Neural cell (in vitro differentiated cells): ENCODE data around the gene SYT11. TPM values are rescaled to one million over a fixed set of nuclear protein-coding genes. Genes with fewer than 3 reads are reported as not detected.

Experiments
- H2AFZ ChIP-seq: fragments of 200-600, 300-800 bp; sonication (generic), shearing (Covaris generic); 2 replicates; pipeline ENCODE4 v1.6.0; 2014; ENCODE audit warnings: low read depth, mild to moderate bottlenecking, antibody characterized with exemption, low read length, moderate library complexity
- H3F3A ChIP-seq: fragments of 200-600 bp; shearing (Covaris generic); 2 replicates; pipeline ENCODE4 v1.6.1; 2016; ENCODE audit warnings: mild to moderate bottlenecking, moderate library complexity, mixed read lengths, antibody characterized with exemption, low read length; ENCODE audit not compliant: insufficient read depth, poor library complexity, severe bottlenecking
- H3K27ac ChIP-seq: fragments of 200-600, 300-800 bp; sonication (generic), shearing (Covaris generic); 2 replicates; pipeline ENCODE4 v1.5.1; 2014; ENCODE audit warnings: mild to moderate bottlenecking, low read length, moderate library complexity
- H3K27me3 ChIP-seq: fragments of 300-800, 200-600 bp; sonication (generic), shearing (Covaris generic); 2 replicates; pipeline ENCODE4 v1.6.0; 2014; ENCODE audit warnings: mild to moderate bottlenecking, low read depth, low read length, moderate library complexity; ENCODE audit not compliant: insufficient read depth
- H3K36me3 ChIP-seq: fragments of 300-800, 200-600 bp; sonication (generic), shearing (Covaris generic); 2 replicates; pipeline ENCODE4 v1.5.1; 2014; ENCODE audit warnings: mild to moderate bottlenecking, antibody characterized with exemption, low read length, moderate library complexity; ENCODE audit not compliant: insufficient read depth
- H3K4me2 ChIP-seq: fragments of 300-800, 200-600 bp; sonication (generic), shearing (Covaris generic); 2 replicates; pipeline ENCODE4 v1.6.0; 2014; ENCODE audit warnings: mild to moderate bottlenecking, low read length
- H3K4me3 ChIP-seq: fragments of 300-800, 200-600 bp; sonication (generic), shearing (Covaris generic); 2 replicates; pipeline ENCODE4 v1.5.1; 2014; ENCODE audit warnings: mild to moderate bottlenecking, low read length, moderate library complexity
- H3K79me2 ChIP-seq: fragments of 200-600 bp; shearing (Covaris generic); replicated peaks from 2 replicates; pipeline ENCODE4 v1.6.0; 2014; ENCODE audit warnings: mild to moderate bottlenecking, low read length, moderate library complexity; ENCODE audit not compliant: insufficient read depth
- H3K9ac ChIP-seq: fragments of 300-800, 200-600 bp; sonication (generic), shearing (Covaris generic); 2 replicates; pipeline ENCODE4 v1.6.1; 2016; ENCODE audit warnings: mild to moderate bottlenecking, low read length, mixed read lengths
- H3K9me2 ChIP-seq: fragments of 200-600 bp; shearing (Covaris generic); 2 replicates; pipeline ENCODE4 v1.6.1; 2016; ENCODE audit warnings: mild to moderate bottlenecking, low read length, mixed read lengths; ENCODE audit not compliant: insufficient read depth
- H3K9me3 ChIP-seq: fragments of 200-600, 300-800 bp; sonication (generic), shearing (Covaris generic); 2 replicates; pipeline ENCODE4 v1.6.1; 2016; ENCODE audit warnings: mild to moderate bottlenecking, mixed run types, low read length, moderate library complexity, mixed read lengths
- H4K20me1 ChIP-seq: fragments of 200-600 bp; shearing (Covaris generic); 2 replicates; pipeline ENCODE4 v1.6.1; 2016; ENCODE audit warnings: mild to moderate bottlenecking, mixed run types; ENCODE audit not compliant: insufficient read depth
- CTCF ChIP-seq: fragments of 450-650 bp; IDR thresholded peaks from 2 replicates; pipeline ENCODE4 v1.5.1; 2014; ENCODE audit warnings: antibody characterized with exemption, mild to moderate bottlenecking, moderate library complexity; ENCODE audit not compliant: poor library complexity, severe bottlenecking
- EP300 ChIP-seq: fragments of 450-650 bp; conservative IDR thresholded peaks from 2 replicates; pipeline ENCODE4 v1.6.1; 2014; ENCODE audit warnings: antibody characterized with exemption, mild to moderate bottlenecking, moderate library complexity; ENCODE audit not compliant: poor library complexity, severe bottlenecking
- EZH2 ChIP-seq: fragments of 200-600, 300-800 bp; shearing (Covaris generic), sonication (generic); IDR thresholded peaks from 2 replicates; pipeline ENCODE4 v1.6.1; 2014; ENCODE audit warnings: antibody characterized with exemption, low read length, borderline replicate concordance, mild to moderate bottlenecking; ENCODE audit not compliant: insufficient read depth, poor library complexity, severe bottlenecking
- MXI1 ChIP-seq: fragments of 450-650 bp; conservative IDR thresholded peaks from 2 replicates; pipeline ENCODE4 v1.6.1; 2014; ENCODE audit warnings: antibody characterized with exemption, mild to moderate bottlenecking; ENCODE audit not compliant: poor library complexity, severe bottlenecking
- POLR2AphosphoS5 ChIP-seq: IDR thresholded peaks from 2 replicates; pipeline ENCODE4 v1.6.1; 2012
- RAD21 ChIP-seq: fragments of 450-650 bp; conservative IDR thresholded peaks from 2 replicates; pipeline ENCODE4 v1.6.1; 2014; ENCODE audit warnings: antibody characterized with exemption, mild to moderate bottlenecking, moderate library complexity
- REST ChIP-seq: IDR thresholded peaks from 2 replicates; pipeline ENCODE4 v1.6.1; 2012; ENCODE audit warnings: borderline replicate concordance
- SMC3 ChIP-seq: fragments of 450-650 bp; conservative IDR thresholded peaks from 2 replicates; pipeline ENCODE4 v1.6.1; 2014; ENCODE audit warnings: antibody characterized with exemption, mild to moderate bottlenecking, moderate library complexity; ENCODE audit not compliant: poor library complexity
- TAF1 ChIP-seq: IDR thresholded peaks from 2 replicates; pipeline ENCODE4 v1.6.1; 2012; ENCODE audit warnings: low read depth
- polyA plus RNA-seq: library from polyadenylated mRNA; depleted of rRNA; stranded (reverse); fragments of >200 nt; gene quantifications from 2 replicates; pipeline ENCODE4 v1.2.3, GENCODE V29; 2014

SYT11 gene
- polyA plus RNA-seq, 1 donor from 2014 or later, result 122 TPM

- Histone ChIP-seq H3K4me3 (no peak overlapping the region), H3K9me3 (no peaks in the 10 kb centered on the region), H3K27ac (no peak overlapping the region), H3K27me3 (no peaks in the 10 kb centered on the region), H3K9me2 (no peaks in the 10 kb centered on the region), H3K9ac (no peak overlapping the region), H3K4me2 (no peak overlapping the region), H3K36me3 (peaks cover 14% of the 10 kb centered on the region), H3K79me2 (peaks cover 57% of the 10 kb centered on the region), H4K20me1 (peaks cover 22% of the 10 kb centered on the region), H2AFZ (no peak overlapping the region), H3F3A (no peaks in the 10 kb centered on the region)
- TF ChIP-seq REST (no peak), RAD21 (no peak), EZH2 (no peak), EP300 (no peak), CTCF (no peak), POLR2AphosphoS5 (no peak), SMC3 (no peak), TAF1 (no peak), MXI1 (no peak)
These were observed 18.6 kb downstream of the SYT11 start for GRCh38 chr1:155877945-155878344.

GRCh38 chr1:155880251-155880650 lies 20.9 kb downstream of the SYT11 start:
- no peak overlapping the region for H3K27ac ChIP-seq
- H2AFZ ChIP-seq, result no peak overlapping the region
- no peaks in the 10 kb centered on the region for H3F3A ChIP-seq
- peaks cover 37% of the 10 kb centered on the region for H3K79me2 ChIP-seq
- no peak overlapping the region for H3K9ac ChIP-seq
- TF ChIP-seq REST (no peak), CTCF (no peak), POLR2AphosphoS5 (no peak), TAF1 (no peak), MXI1 (no peak), EP300 (no peak), RAD21 (no peak), SMC3 (no peak), EZH2 (no peak)
- H4K20me1 ChIP-seq, result peaks cover 16% of the 10 kb centered on the region
- no peaks in the 10 kb centered on the region for H3K9me3 ChIP-seq
- H3K4me3 ChIP-seq, result no peak overlapping the region
- H3K36me3 ChIP-seq, result peaks cover 16% of the 10 kb centered on the region
- H3K27me3 ChIP-seq, result no peaks in the 10 kb centered on the region
- no peaks in the 10 kb centered on the region for H3K9me2 ChIP-seq
- H3K4me2 ChIP-seq, result no peak overlapping the region
